Gastrocnemius medialis (tissue), 4 donors: ENCODE results near the gene BIRC7.

Source experiments
- CTCF ChIP-seq, 5 experiments: fragments of 450-650 bp in 3 of 5; fragments of 200-600 bp in 2 of 5; sonication (generic) in 2 of 5; IDR thresholded peaks in 4 of 5; conservative IDR thresholded peaks in 1 of 5; 1 replicate in 4 of 5; 2 replicates in 1 of 5; pipeline ENCODE4 v1.5.1; 2016 to 2019; ENCODE audit warnings: antibody characterized with exemption in 5 of 5, mild to moderate bottlenecking in 3 of 5, moderate library complexity in 3 of 5
- POLR2A ChIP-seq, 2 donors: fragments of 450-650 bp; IDR thresholded peaks; one replicate each; pipeline ENCODE4 v1.6.1; 2017; ENCODE audit warnings: antibody characterized with exemption in 2 of 2, mild to moderate bottlenecking in 2 of 2, moderate library complexity in 2 of 2

GRCh38 chr20:63232235-63233060 is 3.3 kb upstream of the BIRC7 start:
- TF ChIP-seq CTCF (IDR thresholded peaks at IDR 0.05 in 4 of 5, conservative IDR thresholded peaks at IDR 0.05 in 1 of 5) (no peak), POLR2A (IDR thresholded peaks at IDR 0.05) (no peak)
